GM12864 (cell line): Measurements from ENCODE around the gene TARP.

Experiments used
- DNase-seq: peaks from one replicate; pipeline ENCODE4 v3.0.0-alpha.2; 2011; ENCODE audit warnings: low read depth
- H3K4me3 ChIP-seq: 2 replicates; pipeline ENCODE4 v1.5.1; 2011; ENCODE audit warnings: mild to moderate bottlenecking, low read depth, low read length, control low read depth
- TF ChIP-seq, protein P1 (sequence below): IDR thresholded peaks from 2 replicates; pipeline ENCODE4 v1.5.1; 2011; ENCODE audit warnings: low read depth, mild to moderate bottlenecking, moderate library complexity, low read length, control low read depth, inconsistent platforms; ENCODE audit errors: missing control alignments

TARP gene

DNA sequence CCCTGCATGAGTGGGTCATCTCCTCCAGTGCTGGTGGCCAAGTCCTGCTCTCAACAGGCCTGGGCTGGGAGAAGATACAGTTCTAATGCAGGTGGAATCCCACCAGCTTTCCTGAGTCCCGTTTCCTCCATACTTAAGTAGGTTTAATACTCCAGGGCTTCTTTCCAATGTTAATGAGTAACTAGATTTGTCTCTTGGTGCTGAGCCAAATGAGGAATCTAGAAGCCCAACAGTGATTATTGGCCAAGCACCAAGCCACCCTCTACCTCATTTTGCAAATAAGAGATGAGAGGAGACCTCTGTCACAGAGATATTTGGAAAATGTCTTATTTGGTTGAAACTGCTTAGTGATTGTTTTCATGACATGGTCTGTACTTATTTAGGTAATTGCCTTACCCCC lies 58.3 kb downstream of the TARP start:
- H3K4me3 ChIP-seq: no peak overlapping the region
- TF ChIP-seq, protein P1, sequence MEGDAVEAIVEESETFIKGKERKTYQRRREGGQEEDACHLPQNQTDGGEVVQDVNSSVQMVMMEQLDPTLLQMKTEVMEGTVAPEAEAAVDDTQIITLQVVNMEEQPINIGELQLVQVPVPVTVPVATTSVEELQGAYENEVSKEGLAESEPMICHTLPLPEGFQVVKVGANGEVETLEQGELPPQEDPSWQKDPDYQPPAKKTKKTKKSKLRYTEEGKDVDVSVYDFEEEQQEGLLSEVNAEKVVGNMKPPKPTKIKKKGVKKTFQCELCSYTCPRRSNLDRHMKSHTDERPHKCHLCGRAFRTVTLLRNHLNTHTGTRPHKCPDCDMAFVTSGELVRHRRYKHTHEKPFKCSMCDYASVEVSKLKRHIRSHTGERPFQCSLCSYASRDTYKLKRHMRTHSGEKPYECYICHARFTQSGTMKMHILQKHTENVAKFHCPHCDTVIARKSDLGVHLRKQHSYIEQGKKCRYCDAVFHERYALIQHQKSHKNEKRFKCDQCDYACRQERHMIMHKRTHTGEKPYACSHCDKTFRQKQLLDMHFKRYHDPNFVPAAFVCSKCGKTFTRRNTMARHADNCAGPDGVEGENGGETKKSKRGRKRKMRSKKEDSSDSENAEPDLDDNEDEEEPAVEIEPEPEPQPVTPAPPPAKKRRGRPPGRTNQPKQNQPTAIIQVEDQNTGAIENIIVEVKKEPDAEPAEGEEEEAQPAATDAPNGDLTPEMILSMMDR: no peak
- DNase-seq: no peak

DNA sequence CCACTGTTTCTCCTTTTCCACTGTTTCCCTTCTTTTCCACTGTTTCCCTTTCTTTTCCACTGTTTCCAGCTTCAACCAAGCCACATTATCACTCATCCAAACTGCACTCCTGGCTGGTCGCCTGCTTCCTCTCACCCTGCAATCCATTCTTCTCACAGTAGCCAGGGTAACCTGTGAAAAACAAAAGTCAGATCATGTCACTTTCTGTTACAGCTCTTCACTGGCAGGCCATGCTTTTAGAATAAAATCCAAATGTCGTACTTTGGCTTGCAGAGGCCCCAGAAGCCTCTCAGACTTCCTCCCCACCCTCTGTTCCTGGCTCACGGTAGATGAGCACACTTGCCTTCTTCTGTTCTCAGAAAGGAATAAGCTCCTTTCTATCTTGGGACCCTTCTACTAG lies 61.5 kb downstream of the TARP start:
- TF ChIP-seq, protein P1: no peak
- H3K4me3 ChIP-seq: no peak overlapping the region
- DNase-seq: no peak

DNA sequence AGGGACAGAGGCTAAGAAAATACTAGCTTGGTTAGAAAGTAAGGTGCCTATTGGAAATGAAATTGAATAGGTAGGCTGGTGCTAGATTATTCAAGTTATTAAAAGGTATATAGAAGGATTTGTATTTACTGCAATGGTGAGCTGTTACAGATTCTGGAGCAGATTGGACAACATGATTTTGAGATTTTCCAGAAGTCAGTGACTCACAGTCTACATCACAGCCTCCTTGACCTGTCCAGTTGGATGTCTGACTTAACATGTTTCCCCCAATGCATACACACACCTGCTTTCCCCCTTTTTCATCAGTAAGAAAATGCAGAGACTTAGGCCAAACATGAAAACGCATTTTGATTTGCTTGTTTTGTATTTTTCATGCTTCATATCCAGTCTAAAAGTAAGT lies 62.0 kb downstream of the TARP start:
- H3K4me3 ChIP-seq: no peak overlapping the region
- DNase-seq: no peak
- TF ChIP-seq, protein P1: no peak
